Smooth muscle cell (in vitro differentiated cells): ENCODE results near the gene NKTR. TPM values are rescaled to one million over a fixed set of nuclear protein-coding genes. Genes with fewer than 3 reads are reported as not detected.

Experiments used
- DNase-seq: peaks from one replicate; lab custom pipeline; 2025; ENCODE audit not compliant: unreplicated experiment; lab: John Stamatoyannopoulos, UW
- H2AFZ ChIP-seq: fragments of 200-600 bp; sonication (generic); 2 replicates; pipeline ENCODE4 v1.6.0; 2016; ENCODE audit warnings: antibody characterized with exemption, low read depth, mild to moderate bottlenecking
- H3F3A ChIP-seq: fragments of 200-600 bp; sonication (generic); 2 replicates; pipeline ENCODE4 v1.6.0; 2017; ENCODE audit warnings: antibody characterized with exemption, low read depth
- H3K27ac ChIP-seq: fragments of 200-600 bp; sonication (generic); 2 replicates; pipeline ENCODE4 v1.5.1; 2016; ENCODE audit warnings: low read depth, mild to moderate bottlenecking
- H3K27me3 ChIP-seq: fragments of 200-600 bp; sonication (generic); 2 replicates; pipeline ENCODE4 v1.6.1; 2016; ENCODE audit warnings: low read depth, mild to moderate bottlenecking
- H3K36me3 ChIP-seq: fragments of 200-600 bp; sonication (generic); 2 replicates; pipeline ENCODE4 v1.5.1; 2016; ENCODE audit warnings: low read depth
- H3K4me1 ChIP-seq: fragments of 200-600 bp; sonication (generic); 2 replicates; pipeline ENCODE4 v1.5.1; 2016; ENCODE audit warnings: low read depth
- H3K4me2 ChIP-seq: fragments of 200-600 bp; sonication (generic); 2 replicates; pipeline ENCODE4 v1.6.0; 2016; ENCODE audit warnings: mild to moderate bottlenecking
- H3K4me3 ChIP-seq: fragments of 200-600 bp; sonication (generic); 2 replicates; pipeline ENCODE4 v1.5.1; 2016; ENCODE audit warnings: mild to moderate bottlenecking
- H3K79me2 ChIP-seq: fragments of 200-600 bp; sonication (generic); 2 replicates; pipeline ENCODE4 v1.6.0; 2016; ENCODE audit warnings: low read depth, mild to moderate bottlenecking
- H3K9ac ChIP-seq: fragments of 200-600 bp; sonication (generic); 2 replicates; pipeline ENCODE4 v1.6.0; 2016; ENCODE audit warnings: low read depth
- H3K9me3 ChIP-seq: fragments of 200-600 bp; sonication (generic); replicated peaks from 2 replicates; pipeline ENCODE4 v1.5.1; 2016; ENCODE audit warnings: low read depth
- H4K20me1 ChIP-seq: fragments of 200-600 bp; sonication (generic); 2 replicates; pipeline ENCODE4 v1.6.0; 2016; ENCODE audit warnings: low read depth
- CTCF ChIP-seq: fragments of 200-600 bp; sonication (generic); IDR thresholded peaks from 2 replicates; pipeline ENCODE4 v1.5.1; 2017; ENCODE audit warnings: borderline replicate concordance, mild to moderate bottlenecking, antibody characterized with exemption; ENCODE audit not compliant: insufficient read depth, poor library complexity, severe bottlenecking
- WGBS: methylation state at CpG from one replicate; pipeline ENCODE4 v1.1.7; 2016; ENCODE audit warnings: low lambda C conversion rate; 5-methylcytosine and 5-hydroxymethylcytosine counted together
- polyA plus RNA-seq: library from polyadenylated mRNA; unstranded; fragments of >200 nt; fragmentation: Nextera tagmentation; extraction: Ambion mirVana; gene quantifications from 2 replicates; pipeline ENCODE4 v1.2.1, GENCODE V29; 2016
- total RNA-seq: library from RNA; depleted of rRNA; stranded (reverse); fragments of >200 nt; gene quantifications from 2 replicates; pipeline ENCODE4 v1.2.3, GENCODE V29; 2014

Gene NKTR
- total and polyA plus RNA-seq, 2 experiments from 2014 or later, result 37.1 to 91.3 TPM

GRCh38 chr3:42557854-42558253 is 42.6 kb upstream of the NKTR start:
- Histone ChIP-seq H3K4me3 (no peak overlapping the region), H3F3A (no peaks in the 10 kb centered on the region), H2AFZ (no peak overlapping the region), H3K9me3 (no peaks in the 10 kb centered on the region), H3K36me3 (peaks cover 24% of the 10 kb centered on the region), H3K9ac (no peak overlapping the region), H3K79me2 (no peaks in the 10 kb centered on the region), H3K4me2 (no peak overlapping the region), H3K27ac (no peak overlapping the region), H3K27me3 (no peaks in the 10 kb centered on the region), H4K20me1 (peaks cover 10% of the 10 kb centered on the region), H3K4me1 (no peaks in the 10 kb centered on the region)
- no peak for DNase-seq
- no peak for TF ChIP-seq CTCF

GRCh38 chr3:42562047-42562907 is 38.2 kb upstream of the NKTR start:
- H3K27ac ChIP-seq, result no peak overlapping the region
- no peak overlapping the region for H3K9ac ChIP-seq
- DNase-seq, result no peak
- H3K4me3 ChIP-seq, result no peak overlapping the region
- H3K9me3 ChIP-seq, result no peaks in the 10 kb centered on the region
- H2AFZ ChIP-seq, result no peak overlapping the region
- 76% methylated on average over 3 of the region's 3 CpGs for whole genome bisulfite sequencing
- no peaks in the 10 kb centered on the region for H3K4me1 ChIP-seq
- peaks cover 10% of the 10 kb centered on the region for H3K36me3 ChIP-seq
- no peak for TF ChIP-seq CTCF
- H3K27me3 ChIP-seq, result no peaks in the 10 kb centered on the region
- peaks cover 30% of the 10 kb centered on the region for H4K20me1 ChIP-seq
- H3F3A ChIP-seq, result no peaks in the 10 kb centered on the region
- no peaks in the 10 kb centered on the region for H3K79me2 ChIP-seq
- no peak overlapping the region for H3K4me2 ChIP-seq

- TF ChIP-seq CTCF, result no peak
- H3K9me3 ChIP-seq, result no peaks in the 10 kb centered on the region
- no peaks in the 10 kb centered on the region for H3K27me3 ChIP-seq
- H3K9ac ChIP-seq, result no peak overlapping the region
- no peaks in the 10 kb centered on the region for H3F3A ChIP-seq
- H3K4me1 ChIP-seq, result no peaks in the 10 kb centered on the region
- no peak overlapping the region for H3K4me3 ChIP-seq
- peaks cover 63% of the 10 kb centered on the region for H4K20me1 ChIP-seq
- no peak for DNase-seq
- peaks cover 43% of the 10 kb centered on the region for H3K79me2 ChIP-seq
- H3K27ac ChIP-seq, result no peak overlapping the region
- H3K36me3 ChIP-seq, result peaks cover 4% of the 10 kb centered on the region
- no peak overlapping the region for H2AFZ ChIP-seq
- no peak overlapping the region for H3K4me2 ChIP-seq
- 77% methylated on average over 2 of the region's 2 CpGs for WGBS
Observed at GRCh38 chr3:42569593-42570142, 30.8 kb upstream of the NKTR start.
